Kidney (tissue), 22 donors: ENCODE data around the gene ABI3. TPM values are rescaled to one million over a fixed set of nuclear protein-coding genes. Genes with fewer than 3 reads are reported as not detected.

Experiments
- DNase-seq, 5 donors: peaks; one replicate each; pipeline ENCODE4 v3.0.0-alpha.2; 2013 to 2020
- FAIRE-seq: peaks from 2 replicates; lab custom pipeline; 2012; peaks lifted over from hg19 to GRCh38; lab: Jason Lieb, UNC
- H3K27ac ChIP-seq, 2 donors: one replicate each; pipeline ENCODE4 v1.7.0; 2013; ENCODE audit warnings: low read depth in 2 of 2, low read length in 2 of 2, inconsistent platforms in 1 of 2
- H3K27me3 ChIP-seq: one replicate; pipeline ENCODE4 v1.7.1; 2013; ENCODE audit warnings: low read length, inconsistent platforms; ENCODE audit not compliant: control insufficient read depth, insufficient read depth
- H3K36me3 ChIP-seq, 3 donors: one replicate each; pipeline versions ENCODE4 v1.7.0 to v1.7.1; 2013; ENCODE audit warnings: low read length in 3 of 3, control low read depth in 1 of 3, inconsistent platforms in 1 of 3; ENCODE audit not compliant: insufficient read depth in 3 of 3, control insufficient read depth in 2 of 3
- H3K4me1 ChIP-seq, 3 donors: one replicate each; pipeline versions ENCODE4 v1.7.0 to v1.7.1; 2013; ENCODE audit warnings: low read length in 3 of 3, inconsistent platforms in 1 of 3, low read depth in 1 of 3; ENCODE audit not compliant: control insufficient read depth in 2 of 3, insufficient read depth in 2 of 3
- H3K4me3 ChIP-seq, 3 donors: one replicate each; pipeline versions ENCODE4 v1.7.0 to v1.8.1; 2013; ENCODE audit warnings: low read length in 3 of 3, control low read depth in 1 of 3, inconsistent platforms in 1 of 3
- H3K9ac ChIP-seq, 3 donors: one replicate each; pipeline versions ENCODE4 v1.7.0 to v1.7.1; 2013; ENCODE audit warnings: low read length in 3 of 3, control low read depth in 1 of 3, inconsistent platforms in 1 of 3
- H3K9me3 ChIP-seq, 3 donors: one replicate each; pipeline versions ENCODE4 v1.7.0 to v1.7.1; 2013; ENCODE audit warnings: low read length in 3 of 3, control low read depth in 1 of 3, inconsistent platforms in 1 of 3; ENCODE audit not compliant: control insufficient read depth in 2 of 3, insufficient read depth in 1 of 3
- CTCF ChIP-seq: IDR thresholded peaks from 3 replicates; pipeline ENCODE4 v1.5.1; 2012; ENCODE audit warnings: mild to moderate bottlenecking, moderate library complexity, borderline replicate concordance; ENCODE audit not compliant: insufficient read depth; ENCODE audit errors: extremely low read depth
- intact Hi-C: fragments of 100-400 bp; cut with DNase I; formaldehyde crosslinking; loops from one replicate; pipeline ENCODE4 v1.11.1; 2022
- long read RNA-seq, 10 donors: library from polyadenylated mRNA in 1 of 10; unstranded in 1 of 10; transcript quantifications; one replicate each; pipeline ENCODE4 v2.0.0 and lab custom pipeline, GENCODE V29; 2021 to 2026
- polyA plus RNA-seq: library from polyadenylated mRNA; stranded (reverse); fragments of 350-450 nt; fragmentation: Illumina TruSeq; extraction: RNeasy Lipid Tissue Mini Kit (QIAGEN cat#74804); gene quantifications from one replicate; pipeline ENCODE4 v1.2.3, GENCODE V29; 2014; ENCODE audit warnings: low read depth, low replicate concordance; ENCODE audit not compliant: insufficient read depth
- total RNA-seq: library from RNA; stranded (reverse); fragmentation: NEBNext Ultra II Directional; extraction: Animal tissue kit (Norgen Biotek cat#: 25700); gene quantifications from one replicate; pipeline ENCODE4 v1.2.1, GENCODE V29; 2021
- donor health status: control.
- donor health status: control.
- donor health status: control.
- donor health status: control.
- donor health status: control.
- donor health status: DM: yes; HTN: yes; CAD: no.
- donor health status: Normal renal cell carcinoma (clear cell type).

Gene ABI3
- 18.3 TPM for total RNA-seq
- 17.1 TPM for polyA plus RNA-seq
- long read RNA-seq, donor 1, partial matches to known transcripts, result 0 of 2 reads
- long read RNA-seq, donor 1, other reads (novel, unspliced or antisense), result 0 of 2 reads
- long read RNA-seq, donor 2, partial matches to known transcripts, result 0 of 1 reads
- long read RNA-seq, donor 2, other reads (novel, unspliced or antisense), result 0 of 1 reads
- long read RNA-seq, donor 3, partial matches to known transcripts, result 0 of 1 reads
- long read RNA-seq, donor 3, other reads (novel, unspliced or antisense), result 0 of 1 reads
- long read RNA-seq, donor 4, partial matches to known transcripts, result 0 of 2 reads
- long read RNA-seq, donor 4, other reads (novel, unspliced or antisense), result 0 of 2 reads
- long read RNA-seq, donor 5, result 0 reads
- long read RNA-seq, donor 6, partial matches to known transcripts, result 0 of 1 reads
- long read RNA-seq, donor 6, other reads (novel, unspliced or antisense), result 0 of 1 reads
- long read RNA-seq, donor 7, transcript ABI3-201 (8 exons, 2,109 nt), result major isoform, 8 of 19 reads
- long read RNA-seq, donor 7, partial matches to known transcripts, result 3 of 19 reads
- long read RNA-seq, donor 7, other reads (novel, unspliced or antisense), result 7 of 19 reads
- long read RNA-seq, donor 8, partial matches to known transcripts, result 0 of 2 reads
- long read RNA-seq, donor 8, other reads (novel, unspliced or antisense), result 0 of 2 reads
- long read RNA-seq, donor 9, partial matches to known transcripts, result 0 of 2 reads
- long read RNA-seq, donor 9, other reads (novel, unspliced or antisense), result 0 of 2 reads
- long read RNA-seq, donor 10, partial matches to known transcripts, result 0 of 1 reads
- long read RNA-seq, donor 10, other reads (novel, unspliced or antisense), result 0 of 1 reads

DNA sequence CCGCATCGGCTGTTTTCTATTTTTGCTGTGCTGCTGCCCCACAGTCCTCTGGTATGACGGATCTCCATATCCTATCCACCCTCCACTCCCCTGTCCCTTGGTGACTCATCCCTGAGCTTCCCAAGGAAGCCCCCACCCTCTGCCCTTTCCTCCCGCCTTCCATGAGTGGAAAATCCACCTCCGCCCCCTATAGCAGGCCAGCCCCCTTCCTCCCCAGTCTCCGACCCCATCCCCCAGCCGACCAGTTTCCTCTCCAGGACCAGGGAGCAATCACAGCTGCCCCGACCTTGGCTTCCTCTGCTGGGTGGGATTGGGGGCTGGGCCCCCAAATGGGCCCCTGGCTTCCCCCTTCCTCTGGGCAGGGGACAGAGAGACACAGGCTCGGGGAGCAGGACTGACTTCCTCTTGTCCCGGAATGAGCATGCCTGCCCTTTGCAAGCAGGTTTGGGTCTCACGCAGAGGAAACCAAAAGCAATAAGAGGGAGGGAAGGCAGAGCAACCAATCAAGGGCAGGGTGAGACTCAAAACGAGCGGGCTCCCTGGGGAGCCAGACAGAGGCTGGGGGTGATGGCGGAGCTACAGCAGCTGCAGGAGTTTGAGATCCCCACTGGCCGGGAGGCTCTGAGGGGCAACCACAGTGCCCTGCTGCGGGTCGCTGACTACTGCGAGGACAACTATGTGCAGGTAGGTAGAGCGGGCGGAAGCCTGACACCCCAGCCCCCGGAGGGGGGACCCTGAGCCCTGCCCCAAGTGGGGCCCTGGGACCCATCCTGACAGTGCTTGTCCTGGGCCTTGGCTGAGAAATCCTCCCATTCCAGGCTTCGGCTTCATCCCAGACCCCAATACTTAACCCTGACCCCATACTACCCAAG, at the start of gene ABI3, which contains the start of gene GNGT2:
ABI3 (plus strand) TSS at position 550 of the 872 bp plus-strand sequence; CDS start at position 568, 18 bp downstream.
GNGT2 (minus strand) TSS at position 417 of the 872 bp plus-strand sequence. CDS start 3,152 bp downstream, outside the sequence.
- H3K36me3 ChIP-seq, result no peaks in the 10 kb centered on the region
- DNase-seq (peak in 3 of 5 donors; percentile 29 to 83 (median 70)), FAIRE-seq (no peak)
- TF ChIP-seq CTCF, result no peak
- no peaks in the 10 kb centered on the region for H3K27me3 ChIP-seq
- peaks cover 4 to 15% (median 8%) of the 10 kb centered on the region in 3 donors for H3K4me1 ChIP-seq
- H3K4me3 ChIP-seq, result peak within 1 kb of the TSS; percentile 28 to 61 (median 60)
- intact Hi-C loops, result no loop called here
- no peaks in the 10 kb centered on the region for H3K9me3 ChIP-seq
- peak within 1 kb of the TSS in 2 of 3 donors; percentile 19 to 75 for H3K9ac ChIP-seq
- peak within 1 kb of the TSS; percentile 61 to 84 for H3K27ac ChIP-seq

DNA sequence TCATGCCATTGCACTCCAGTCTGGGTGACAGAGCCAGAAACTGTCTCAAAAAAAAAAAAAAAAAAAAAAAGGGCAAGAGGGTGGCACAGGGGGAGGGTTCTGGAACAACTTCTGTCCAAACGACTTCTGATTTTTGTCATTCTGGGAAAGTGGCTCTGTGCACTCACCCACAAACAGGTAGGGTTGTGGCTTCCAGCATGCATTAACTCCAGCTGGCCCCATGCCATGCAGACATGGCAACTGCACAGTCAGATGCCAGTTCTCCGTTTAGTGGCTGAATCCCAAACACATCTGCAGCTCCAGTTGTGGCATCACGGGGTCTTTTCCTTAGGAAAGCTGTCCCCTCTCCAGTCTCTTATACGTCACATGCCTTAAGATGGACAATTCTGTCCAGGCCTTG, 47.6 kb upstream of the ABI3 start:
- no peak for FAIRE-seq

More for the DNA sequence above, 47.6 kb upstream of the ABI3 start:
- no peaks in the 10 kb centered on the region for H3K4me1 ChIP-seq
- H3K27ac ChIP-seq, result no peak overlapping the region
- no peaks in the 10 kb centered on the region for H3K27me3 ChIP-seq
- H3K4me3 ChIP-seq, result no peak overlapping the region
- no peaks in the 10 kb centered on the region for H3K36me3 ChIP-seq
- peak in 1 of 5 donors; percentile 4 for DNase-seq
- intact Hi-C loops, result no loop called here
- H3K9me3 ChIP-seq, result no peaks in the 10 kb centered on the region
- H3K9ac ChIP-seq, result no peak overlapping the region
- no peak for TF ChIP-seq CTCF
